Astrocyte (in vitro differentiated cells and primary cell): ENCODE measurements around the gene CACNA1C.

ENCODE experiments used
- EZH2 ChIP-seq: IDR thresholded peaks from 2 replicates; pipeline ENCODE4 v1.6.1; 2012; ENCODE audit warnings: mild to moderate bottlenecking, low read length, inconsistent platforms; ENCODE audit not compliant: insufficient read depth
- TF ChIP-seq, protein P1 (sequence below): IDR thresholded peaks from 2 replicates; pipeline ENCODE4 v1.5.1; 2011; ENCODE audit warnings: low read depth, mild to moderate bottlenecking, inconsistent platforms, low read length, moderate library complexity; ENCODE audit not compliant: insufficient read depth

DNA sequence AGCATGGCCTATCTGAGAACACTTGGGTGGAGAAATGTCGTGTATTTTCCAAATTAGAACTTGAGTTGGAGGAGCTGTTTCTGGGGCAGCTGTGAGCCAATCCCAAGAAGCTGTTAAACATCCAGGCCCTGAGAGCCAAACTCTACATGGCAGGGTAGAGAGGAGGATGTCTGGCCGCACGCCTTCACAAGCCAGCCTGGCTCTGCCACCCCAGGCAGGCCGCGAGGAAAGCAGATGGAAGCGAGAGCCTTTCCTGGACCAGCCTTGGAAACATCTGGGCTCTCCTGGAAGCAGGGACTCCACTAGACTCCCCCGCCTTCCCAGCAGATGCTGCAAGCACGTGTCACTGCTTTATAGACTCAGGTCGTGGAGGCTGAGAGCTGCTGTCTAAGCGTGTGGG lies 429.2 kb downstream of the CACNA1C start:
- TF ChIP-seq, protein P1, sequence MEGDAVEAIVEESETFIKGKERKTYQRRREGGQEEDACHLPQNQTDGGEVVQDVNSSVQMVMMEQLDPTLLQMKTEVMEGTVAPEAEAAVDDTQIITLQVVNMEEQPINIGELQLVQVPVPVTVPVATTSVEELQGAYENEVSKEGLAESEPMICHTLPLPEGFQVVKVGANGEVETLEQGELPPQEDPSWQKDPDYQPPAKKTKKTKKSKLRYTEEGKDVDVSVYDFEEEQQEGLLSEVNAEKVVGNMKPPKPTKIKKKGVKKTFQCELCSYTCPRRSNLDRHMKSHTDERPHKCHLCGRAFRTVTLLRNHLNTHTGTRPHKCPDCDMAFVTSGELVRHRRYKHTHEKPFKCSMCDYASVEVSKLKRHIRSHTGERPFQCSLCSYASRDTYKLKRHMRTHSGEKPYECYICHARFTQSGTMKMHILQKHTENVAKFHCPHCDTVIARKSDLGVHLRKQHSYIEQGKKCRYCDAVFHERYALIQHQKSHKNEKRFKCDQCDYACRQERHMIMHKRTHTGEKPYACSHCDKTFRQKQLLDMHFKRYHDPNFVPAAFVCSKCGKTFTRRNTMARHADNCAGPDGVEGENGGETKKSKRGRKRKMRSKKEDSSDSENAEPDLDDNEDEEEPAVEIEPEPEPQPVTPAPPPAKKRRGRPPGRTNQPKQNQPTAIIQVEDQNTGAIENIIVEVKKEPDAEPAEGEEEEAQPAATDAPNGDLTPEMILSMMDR: no peak
- TF ChIP-seq EZH2: no peak
